ENCODE results near the gene NINJ2. TPM values are rescaled to one million over a fixed set of nuclear protein-coding genes. Genes with fewer than 3 reads are reported as not detected.

NINJ2 gene
- total and polyA plus RNA-seq, 2 experiments from 2014 or later = 4.9 to 5.2 TPM

- no peaks in the 10 kb centered on the region for H4K20me1 ChIP-seq (ENCODE audit: insufficient read depth)
- H3K9me3 ChIP-seq (ENCODE audit: low read depth) = no peaks in the 10 kb centered on the region
- WGBS, 2 experiments (ENCODE audit: low coverage in 1 of 2, low lambda C conversion rate in 2 of 2, missing lambda C conversion rate in 2 of 2) = 78 to 82% methylated on average over 6 of the region's 6 CpGs
- no peak overlapping the region for H3K27ac ChIP-seq
- no peaks in the 10 kb centered on the region for H3K9me2 ChIP-seq (ENCODE audit: insufficient read depth)
- no peak overlapping the region for H3K4me2 ChIP-seq (ENCODE audit: unreplicated experiment)
- no peaks in the 10 kb centered on the region for H3K79me2 ChIP-seq (ENCODE audit: insufficient read depth)
- TF ChIP-seq EZH2 (IDR thresholded peaks at IDR 0.05; ENCODE audit: insufficient read depth, poor library complexity, severe bottlenecking) = no peak
- TF ChIP-seq EZH2phosphoT487 (IDR thresholded peaks at IDR 0.05; ENCODE audit: insufficient read depth, low read depth) = no peak
- no peak overlapping the region for H3K9ac ChIP-seq
- no peaks in the 10 kb centered on the region for H3K36me3 ChIP-seq (ENCODE audit: low read depth)
- H2AFZ ChIP-seq = no peak overlapping the region
- H3K27me3 ChIP-seq (replicated peaks; ENCODE audit: insufficient read depth) = no peaks in the 10 kb centered on the region
- no peak overlapping the region for H3K4me3 ChIP-seq
- in situ Hi-C loops (cut with MboI) = no loop called here
- H3F3A ChIP-seq (ENCODE audit: insufficient read depth) = no peaks in the 10 kb centered on the region
- no peaks in the 10 kb centered on the region for H3K4me1 ChIP-seq (ENCODE audit: insufficient read depth)
- DNase-seq = no peak
These were observed 39.9 kb downstream of the NINJ2 start for GRCh38 chr12:623172-623864.

- DNase-seq = peak; percentile 42
- H3K4me2 ChIP-seq (ENCODE audit: unreplicated experiment) = no peak overlapping the region
- TF ChIP-seq EZH2phosphoT487 (IDR thresholded peaks at IDR 0.05; ENCODE audit: insufficient read depth, low read depth) = no peak
- no peak for TF ChIP-seq EZH2 (IDR thresholded peaks at IDR 0.05; ENCODE audit: insufficient read depth, poor library complexity, severe bottlenecking)
- no peaks in the 10 kb centered on the region for H3K9me2 ChIP-seq (ENCODE audit: insufficient read depth)
- H3K79me2 ChIP-seq (ENCODE audit: insufficient read depth) = no peaks in the 10 kb centered on the region
- H3F3A ChIP-seq (ENCODE audit: insufficient read depth) = no peaks in the 10 kb centered on the region
- no peaks in the 10 kb centered on the region for H3K9me3 ChIP-seq (ENCODE audit: low read depth)
- H3K36me3 ChIP-seq (ENCODE audit: low read depth) = no peaks in the 10 kb centered on the region
- H3K27me3 ChIP-seq (replicated peaks; ENCODE audit: insufficient read depth) = no peaks in the 10 kb centered on the region
- no peaks in the 10 kb centered on the region for H3K4me1 ChIP-seq (ENCODE audit: insufficient read depth)
- H3K9ac ChIP-seq = no peak overlapping the region
- no peak overlapping the region for H3K4me3 ChIP-seq
- 63 to 69% methylated on average over 3 of the region's 3 CpGs for WGBS, 2 experiments (ENCODE audit: low coverage in 1 of 2, low lambda C conversion rate in 2 of 2, missing lambda C conversion rate in 2 of 2)
- H2AFZ ChIP-seq = no peak overlapping the region
- H4K20me1 ChIP-seq (ENCODE audit: insufficient read depth) = no peaks in the 10 kb centered on the region
- H3K27ac ChIP-seq = no peak overlapping the region
- in situ Hi-C loops (cut with MboI) = no loop called here
These were observed 40.8 kb downstream of the NINJ2 start for GRCh38 chr12:622416-622815.

GRCh38 chr12:619346-619745 lies 43.9 kb downstream of the NINJ2 start:
- H3K4me1 ChIP-seq (ENCODE audit: insufficient read depth) = no peaks in the 10 kb centered on the region
- no peaks in the 10 kb centered on the region for H3K9me3 ChIP-seq (ENCODE audit: low read depth)
- in situ Hi-C loops (cut with MboI) = no loop called here
- H4K20me1 ChIP-seq (ENCODE audit: insufficient read depth) = no peaks in the 10 kb centered on the region
- no peak overlapping the region for H3K4me2 ChIP-seq (ENCODE audit: unreplicated experiment)
- H2AFZ ChIP-seq = no peak overlapping the region
- H3K27me3 ChIP-seq (replicated peaks; ENCODE audit: insufficient read depth) = no peaks in the 10 kb centered on the region
- no peak for TF ChIP-seq EZH2 (IDR thresholded peaks at IDR 0.05; ENCODE audit: insufficient read depth, poor library complexity, severe bottlenecking)
- TF ChIP-seq EZH2phosphoT487 (IDR thresholded peaks at IDR 0.05; ENCODE audit: insufficient read depth, low read depth) = no peak
- H3K27ac ChIP-seq = no peak overlapping the region
- 54 to 67% methylated on average over 4 of the region's 4 CpGs for WGBS, 2 experiments (ENCODE audit: low coverage in 1 of 2, low lambda C conversion rate in 2 of 2, missing lambda C conversion rate in 2 of 2)
- no peaks in the 10 kb centered on the region for H3K79me2 ChIP-seq (ENCODE audit: insufficient read depth)
- no peaks in the 10 kb centered on the region for H3K9me2 ChIP-seq (ENCODE audit: insufficient read depth)
- no peaks in the 10 kb centered on the region for H3F3A ChIP-seq (ENCODE audit: insufficient read depth)
- no peak for DNase-seq
- H3K4me3 ChIP-seq = no peak overlapping the region
- H3K36me3 ChIP-seq (ENCODE audit: low read depth) = no peaks in the 10 kb centered on the region
- no peak overlapping the region for H3K9ac ChIP-seq

DNA sequence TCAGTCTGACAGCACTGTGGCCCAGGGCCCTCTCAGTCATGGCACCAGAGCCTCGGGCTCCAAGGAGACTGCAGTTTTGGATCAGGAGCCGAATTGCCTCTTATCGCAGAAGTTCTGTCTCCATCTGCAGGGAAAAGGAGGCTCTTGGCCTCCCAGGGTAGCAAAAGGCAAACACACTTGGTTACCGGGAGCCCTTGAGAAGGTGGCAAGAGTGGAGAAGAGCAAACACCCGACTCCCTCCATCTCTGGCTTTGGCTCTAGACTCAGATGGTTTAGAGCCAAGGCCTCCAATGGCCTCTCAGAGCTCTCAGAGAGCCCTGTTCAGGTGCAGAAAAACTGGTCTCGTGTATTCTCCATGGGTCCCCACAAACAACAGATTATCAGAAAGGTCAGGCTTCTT lies 44.6 kb downstream of the NINJ2 start:
- H3K9me3 ChIP-seq (ENCODE audit: low read depth) = no peaks in the 10 kb centered on the region
- H3K27ac ChIP-seq = no peak overlapping the region
- in situ Hi-C loops (cut with MboI) = no loop called here
- no peaks in the 10 kb centered on the region for H3K9me2 ChIP-seq (ENCODE audit: insufficient read depth)
- H3K4me3 ChIP-seq = no peak overlapping the region
- H3F3A ChIP-seq (ENCODE audit: insufficient read depth) = no peaks in the 10 kb centered on the region
- no peak for DNase-seq
- H3K36me3 ChIP-seq (ENCODE audit: low read depth) = no peaks in the 10 kb centered on the region
- 81 to 82% methylated on average over 6 of the region's 6 CpGs for WGBS, 2 experiments (ENCODE audit: low coverage in 1 of 2, low lambda C conversion rate in 2 of 2, missing lambda C conversion rate in 2 of 2)
- no peaks in the 10 kb centered on the region for H3K27me3 ChIP-seq (replicated peaks; ENCODE audit: insufficient read depth)
- H3K9ac ChIP-seq = no peak overlapping the region
- H4K20me1 ChIP-seq (ENCODE audit: insufficient read depth) = no peaks in the 10 kb centered on the region
- no peak overlapping the region for H3K4me2 ChIP-seq (ENCODE audit: unreplicated experiment)
- H2AFZ ChIP-seq = no peak overlapping the region
- TF ChIP-seq EZH2 (IDR thresholded peaks at IDR 0.05; ENCODE audit: insufficient read depth, poor library complexity, severe bottlenecking) = no peak
- TF ChIP-seq EZH2phosphoT487 (IDR thresholded peaks at IDR 0.05; ENCODE audit: insufficient read depth, low read depth) = no peak
- no peaks in the 10 kb centered on the region for H3K79me2 ChIP-seq (ENCODE audit: insufficient read depth)
- H3K4me1 ChIP-seq (ENCODE audit: insufficient read depth) = no peaks in the 10 kb centered on the region

Measured in GM23248 (cell line).